GM18526 (cell line): ENCODE results near the gene HSPA12A.

ENCODE experiments used
- POLR2A ChIP-seq: IDR thresholded peaks from 3 replicates; pipeline ENCODE4 v1.6.1; 2011; ENCODE audit not compliant: insufficient read length; ENCODE audit errors: extremely low read depth

The HSPA12A gene

GRCh38 chr10:116718058-116718457 is 24.3 kb downstream of the HSPA12A start:
- no peak for TF ChIP-seq POLR2A

GRCh38 chr10:116716381-116716780 is 26.0 kb downstream of the HSPA12A start:
- TF ChIP-seq POLR2A: no peak

- TF ChIP-seq POLR2A: no peak
These were observed 26.5 kb downstream of the HSPA12A start for GRCh38 chr10:116715839-116716377.

- TF ChIP-seq POLR2A: no peak
These were observed 27.0 kb downstream of the HSPA12A start for GRCh38 chr10:116715341-116715740.

DNA sequence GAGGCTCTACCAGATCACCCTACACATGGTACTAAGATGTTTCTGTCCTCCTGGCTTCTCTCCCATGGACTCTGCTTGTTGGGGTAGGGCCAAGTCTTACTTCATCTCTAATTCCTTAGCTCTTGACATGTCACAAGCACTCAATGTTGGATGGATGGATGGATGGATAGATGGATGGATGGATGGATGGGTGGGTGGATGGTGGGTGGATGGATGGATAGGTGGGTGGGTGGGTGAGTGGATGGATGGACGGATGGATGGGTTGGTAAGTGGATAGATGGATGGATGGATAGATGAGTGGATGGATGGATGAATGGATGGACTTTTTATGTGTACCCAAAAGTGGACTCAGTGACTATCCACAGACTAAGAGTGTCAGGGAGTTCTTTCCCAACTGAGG is 28.5 kb downstream of the HSPA12A start:
- TF ChIP-seq POLR2A: no peak

DNA sequence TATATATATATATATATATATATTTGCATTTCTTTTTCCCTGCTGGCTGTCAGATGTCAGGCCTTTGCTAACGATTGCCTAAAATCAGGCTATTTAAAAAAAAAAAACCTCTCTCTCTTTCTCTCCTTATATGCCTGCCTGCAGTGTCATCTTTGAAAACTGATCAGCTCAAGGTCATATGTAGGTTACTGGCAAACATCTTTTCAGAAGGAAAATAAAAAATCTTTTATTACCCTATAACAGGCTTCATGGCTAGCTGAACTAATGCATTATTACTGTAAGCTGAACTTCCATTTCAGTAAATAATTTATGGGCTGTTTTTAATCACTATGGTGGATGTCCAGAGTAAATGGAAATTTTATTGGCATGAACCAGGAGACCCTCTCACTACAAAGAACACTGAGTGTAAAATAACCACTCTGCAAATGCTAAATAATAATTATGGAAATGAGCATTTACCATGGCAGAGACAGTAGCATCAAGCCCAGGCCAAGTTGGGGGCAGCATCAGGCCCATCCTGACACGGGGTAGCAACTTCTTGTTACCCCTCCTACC is 29.3 kb downstream of the HSPA12A start:
- TF ChIP-seq POLR2A: no peak

DNA sequence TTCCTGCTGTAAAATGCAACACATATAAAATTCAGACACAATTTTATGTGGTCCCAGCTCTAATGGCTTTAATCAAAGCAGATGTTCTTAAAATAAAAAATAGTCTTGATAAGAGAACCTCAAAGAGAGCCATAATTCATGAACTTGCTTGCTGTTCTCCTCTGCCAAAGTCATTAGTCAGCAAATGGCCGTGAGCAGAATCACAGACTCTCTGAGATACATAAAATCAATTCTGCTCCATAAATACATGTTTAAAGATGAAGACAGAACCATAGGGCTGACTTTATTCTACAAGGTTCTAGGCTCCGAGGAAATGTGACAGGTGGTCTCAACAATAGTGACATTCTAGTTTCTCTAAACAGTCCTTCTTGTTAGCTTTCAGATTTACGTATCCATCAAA is 29.8 kb downstream of the HSPA12A start:
- TF ChIP-seq POLR2A: no peak

DNA sequence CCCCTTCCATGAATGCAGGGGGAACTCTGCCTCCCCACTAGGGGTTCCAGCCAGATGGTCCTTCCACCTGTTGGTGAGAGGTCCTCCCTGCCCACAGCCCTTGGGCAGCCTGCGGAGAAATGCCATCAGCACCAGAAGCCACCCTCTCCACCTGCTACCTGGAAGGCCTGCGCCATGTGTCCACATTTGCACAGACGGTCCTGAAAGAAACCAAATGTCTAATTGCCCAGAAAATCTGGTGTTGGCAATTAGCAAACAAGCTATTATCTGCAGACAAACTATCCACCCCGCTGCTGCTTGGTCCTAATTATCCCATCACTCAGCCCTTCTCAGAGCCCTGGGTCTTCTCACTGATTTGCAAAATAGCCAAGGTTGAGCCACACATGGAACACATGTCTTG is 32.3 kb downstream of the HSPA12A start:
- TF ChIP-seq POLR2A: no peak

- no peak for TF ChIP-seq POLR2A
These were observed 33.5 kb downstream of the HSPA12A start for GRCh38 chr10:116708877-116709276.

GRCh38 chr10:116708391-116708821 is 34.0 kb downstream of the HSPA12A start:
- no peak for TF ChIP-seq POLR2A

- no peak for TF ChIP-seq POLR2A
These were observed 34.4 kb downstream of the HSPA12A start for GRCh38 chr10:116707981-116708380.

GRCh38 chr10:116706281-116706680 is 36.1 kb downstream of the HSPA12A start:
- TF ChIP-seq POLR2A: no peak

GRCh38 chr10:116705498-116705897 is 36.9 kb downstream of the HSPA12A start:
- no peak for TF ChIP-seq POLR2A

DNA sequence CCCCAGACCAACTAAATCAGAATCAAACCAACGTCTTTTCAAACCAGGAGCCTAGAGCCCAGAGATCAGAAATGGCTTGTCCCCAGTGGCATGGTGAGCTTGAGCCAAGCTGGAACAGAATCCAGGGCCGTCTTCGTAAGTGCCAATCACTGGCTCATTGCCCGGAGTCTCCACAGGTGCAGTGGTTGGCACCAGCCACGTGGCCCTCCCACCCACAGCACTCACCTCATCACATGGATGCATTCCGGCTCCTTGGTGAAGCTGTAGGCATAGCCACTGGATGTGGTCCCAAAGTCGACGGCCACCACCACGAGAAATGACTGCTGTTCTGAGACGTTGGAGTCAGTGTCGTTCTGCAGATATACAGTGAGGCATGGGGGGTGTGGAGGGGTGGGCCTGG is 37.4 kb downstream of the HSPA12A start:
- TF ChIP-seq POLR2A: no peak

DNA sequence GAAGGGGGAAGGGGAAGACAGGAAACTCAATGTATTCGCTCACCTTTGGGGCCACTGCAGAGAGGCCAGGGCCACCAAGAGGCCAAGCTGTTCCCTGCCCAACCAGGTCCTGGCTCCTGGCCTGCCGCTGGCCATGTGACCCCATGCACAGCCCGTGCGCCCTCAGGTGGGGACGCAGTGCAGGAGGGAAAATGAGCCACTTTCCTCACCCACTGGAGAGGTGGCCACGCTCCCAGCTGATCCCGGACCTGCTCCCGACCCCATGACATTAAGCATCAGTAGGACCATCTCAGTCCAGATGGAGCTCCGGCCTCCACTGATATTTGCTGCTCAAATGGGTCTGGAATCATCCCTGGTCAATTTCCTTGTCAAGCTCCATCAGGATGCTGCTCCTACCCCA is 40.2 kb downstream of the HSPA12A start:
- TF ChIP-seq POLR2A: no peak

DNA sequence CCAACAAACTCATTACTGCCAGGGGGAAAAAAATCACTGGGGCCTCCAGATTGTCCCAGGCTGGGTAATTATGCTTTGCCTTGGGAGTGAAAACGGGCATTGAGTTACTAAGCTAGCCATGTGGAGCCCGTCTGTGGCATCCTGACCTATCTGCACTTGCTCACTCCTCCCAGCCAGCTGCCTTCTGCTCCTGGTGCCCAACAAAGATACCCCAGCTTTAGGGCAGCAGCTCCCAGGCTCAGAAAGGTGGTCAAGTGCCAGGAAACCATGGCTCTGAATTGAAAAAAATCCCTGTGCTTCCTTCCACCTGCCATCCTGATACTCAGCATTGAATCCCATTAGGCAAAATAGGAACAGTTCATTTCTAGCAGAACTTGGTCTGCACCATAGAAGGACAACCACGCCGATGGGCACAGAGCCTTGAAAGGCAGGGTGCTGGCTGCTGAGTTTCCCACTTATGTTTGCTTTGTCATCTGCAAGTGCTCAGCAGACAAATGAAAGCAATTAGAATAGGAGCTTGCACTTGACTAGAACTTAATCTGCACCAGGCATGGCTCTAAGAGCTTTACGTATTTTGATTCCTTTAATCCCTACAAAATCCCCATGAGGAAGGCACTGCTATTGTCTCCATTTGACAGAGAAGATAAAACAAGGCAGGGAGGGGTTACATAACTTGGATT is 42.8 kb downstream of the HSPA12A start:
- no peak for TF ChIP-seq POLR2A

- no peak for TF ChIP-seq POLR2A
These were observed 43.3 kb downstream of the HSPA12A start for GRCh38 chr10:116699049-116699448.
